Hepatocyte (in vitro differentiated cells): ENCODE results near the gene FGD5. TPM values are rescaled to one million over a fixed set of nuclear protein-coding genes. Genes with fewer than 3 reads are reported as not detected.

Experiments used
- DNase-seq: peaks from one replicate; pipeline ENCODE4 v3.0.0-alpha.2; 2016; ENCODE audit warnings: low spot score
- H2AFZ ChIP-seq: fragments of 200-600 bp; sonication (generic); 2 replicates; pipeline ENCODE4 v1.6.0; 2016; ENCODE audit warnings: antibody characterized with exemption, mild to moderate bottlenecking
- H3K27ac ChIP-seq: fragments of 200-600 bp; sonication (generic); 2 replicates; pipeline ENCODE4 v1.5.1; 2016; ENCODE audit warnings: mild to moderate bottlenecking
- H3K27me3 ChIP-seq: fragments of 200-600 bp; sonication (generic); 2 replicates; pipeline ENCODE4 v1.6.1; 2016
- H3K36me3 ChIP-seq: fragments of 200-600 bp; sonication (generic); replicated peaks from 2 replicates; pipeline ENCODE4 v1.5.1; 2016; ENCODE audit warnings: low read depth; ENCODE audit not compliant: insufficient read depth
- H3K4me1 ChIP-seq: fragments of 200-600 bp; sonication (generic); 2 replicates; pipeline ENCODE4 v1.5.1; 2016; ENCODE audit warnings: mild to moderate bottlenecking, moderate library complexity; ENCODE audit not compliant: insufficient read depth
- H3K4me2 ChIP-seq: fragments of 200-600 bp; sonication (generic); 2 replicates; pipeline ENCODE4 v1.6.0; 2016
- H3K4me3 ChIP-seq: fragments of 200-600 bp; sonication (generic); 2 replicates; pipeline ENCODE4 v1.5.1; 2016; ENCODE audit warnings: mild to moderate bottlenecking
- H3K79me2 ChIP-seq: fragments of 200-600 bp; sonication (generic); 2 replicates; pipeline ENCODE4 v1.6.0; 2017; ENCODE audit warnings: mild to moderate bottlenecking
- H3K9me2 ChIP-seq: fragments of 200-600 bp; sonication (generic); replicated peaks from 2 replicates; pipeline ENCODE4 v1.6.0; 2017; ENCODE audit warnings: mild to moderate bottlenecking; ENCODE audit not compliant: insufficient read depth
- H3K9me3 ChIP-seq: fragments of 200-600 bp; sonication (generic); 2 replicates; pipeline ENCODE4 v1.5.1; 2016; ENCODE audit warnings: low read depth, mild to moderate bottlenecking
- H4K20me1 ChIP-seq: fragments of 200-600 bp; sonication (generic); 2 replicates; pipeline ENCODE4 v1.6.0; 2016; ENCODE audit warnings: mild to moderate bottlenecking; ENCODE audit not compliant: insufficient read depth, poor library complexity, severe bottlenecking
- CTCF ChIP-seq: fragments of 200-600 bp; sonication (generic); IDR thresholded peaks from 2 replicates; pipeline ENCODE4 v1.5.1; 2016; ENCODE audit warnings: antibody characterized with exemption, mild to moderate bottlenecking; ENCODE audit not compliant: poor library complexity
- EZH2 ChIP-seq: fragments of 200-600 bp; sonication (generic); IDR thresholded peaks from 2 replicates; pipeline ENCODE4 v1.6.1; 2016; ENCODE audit warnings: antibody characterized with exemption, mild to moderate bottlenecking, borderline replicate concordance
- EZH2phosphoT487 ChIP-seq: fragments of 200-600 bp; sonication (generic); IDR thresholded peaks from one replicate; pipeline ENCODE4 v1.6.1; 2018; ENCODE audit warnings: antibody characterized with exemption, mild to moderate bottlenecking, low read depth, moderate library complexity; ENCODE audit not compliant: unreplicated experiment, severe bottlenecking
- WGBS: methylation state at CpG from one replicate; pipeline ENCODE4 v1.1.6; 2016; ENCODE audit warnings: low lambda C conversion rate; ENCODE audit errors: missing lambda C conversion rate; 5-methylcytosine and 5-hydroxymethylcytosine counted together
- polyA plus RNA-seq: library from polyadenylated mRNA; unstranded; fragments of >200 nt; fragmentation: Nextera tagmentation; extraction: Ambion mirVana; gene quantifications from 2 replicates; pipeline ENCODE4 v1.2.1, GENCODE V29; 2016
- total RNA-seq: library from RNA; depleted of rRNA; stranded (reverse); fragments of >200 nt; gene quantifications from 2 replicates; pipeline ENCODE4 v1.2.3, GENCODE V29; 2014

The FGD5 gene
- total and polyA plus RNA-seq, 2 experiments from 2014 or later, result 2.9 to 3.3 TPM

GRCh38 chr3:14787630-14788029 lies 31.1 kb upstream of the FGD5 start:
- Histone ChIP-seq H3K27me3 (no peaks in the 10 kb centered on the region), H3K9me2 (no peaks in the 10 kb centered on the region), H3K4me2 (no peak overlapping the region), H3K36me3 (no peaks in the 10 kb centered on the region), H3K4me3 (no peak overlapping the region), H2AFZ (no peak overlapping the region), H3K4me1 (peaks cover 6% of the 10 kb centered on the region), H3K79me2 (no peaks in the 10 kb centered on the region), H3K27ac (no peak overlapping the region), H4K20me1 (no peaks in the 10 kb centered on the region), H3K9me3 (no peaks in the 10 kb centered on the region)
- peak; percentile 48 for DNase-seq
- TF ChIP-seq CTCF (no peak), EZH2phosphoT487 (no peak), EZH2 (no peak)
- 53% methylated on average over 7 of the region's 7 CpGs for WGBS

- H3K9me2 ChIP-seq, result no peaks in the 10 kb centered on the region
- 91% methylated on average over 7 of the region's 7 CpGs for WGBS
- H3K27me3 ChIP-seq, result no peaks in the 10 kb centered on the region
- no peak for DNase-seq
- H2AFZ ChIP-seq, result no peak overlapping the region
- H3K36me3 ChIP-seq, result no peaks in the 10 kb centered on the region
- H3K9me3 ChIP-seq, result no peaks in the 10 kb centered on the region
- no peak overlapping the region for H3K4me3 ChIP-seq
- no peaks in the 10 kb centered on the region for H4K20me1 ChIP-seq
- no peak for TF ChIP-seq EZH2
- H3K4me1 ChIP-seq, result peaks cover under 1% of the 10 kb centered on the region
- no peak overlapping the region for H3K27ac ChIP-seq
- no peak overlapping the region for H3K4me2 ChIP-seq
- H3K79me2 ChIP-seq, result no peaks in the 10 kb centered on the region
These were observed 30.1 kb upstream of the FGD5 start for GRCh38 chr3:14788644-14789043.

GRCh38 chr3:14789221-14789620 lies 29.5 kb upstream of the FGD5 start:
- Histone ChIP-seq H3K36me3 (no peaks in the 10 kb centered on the region), H3K27ac (no peak overlapping the region), H3K4me3 (no peak overlapping the region), H3K27me3 (no peaks in the 10 kb centered on the region), H4K20me1 (no peaks in the 10 kb centered on the region), H3K79me2 (no peaks in the 10 kb centered on the region), H3K9me3 (no peaks in the 10 kb centered on the region), H2AFZ (no peak overlapping the region), H3K4me2 (no peak overlapping the region), H3K9me2 (no peaks in the 10 kb centered on the region), H3K4me1 (no peaks in the 10 kb centered on the region)
- no peak for DNase-seq
- TF ChIP-seq CTCF (no peak), EZH2phosphoT487 (no peak), EZH2 (no peak)
- WGBS, result 82% methylated on average over 5 of the region's 5 CpGs

- no peak for TF ChIP-seq CTCF
- no peak for TF ChIP-seq EZH2phosphoT487
- no peak for TF ChIP-seq EZH2
- no peaks in the 10 kb centered on the region for H3K36me3 ChIP-seq
- H3K4me3 ChIP-seq, result no peak overlapping the region
- H3K27me3 ChIP-seq, result peaks cover 3% of the 10 kb centered on the region
- H4K20me1 ChIP-seq, result no peaks in the 10 kb centered on the region
- no peak for DNase-seq
- H3K79me2 ChIP-seq, result no peaks in the 10 kb centered on the region
- no peak overlapping the region for H2AFZ ChIP-seq
- no peaks in the 10 kb centered on the region for H3K9me2 ChIP-seq
- no peaks in the 10 kb centered on the region for H3K9me3 ChIP-seq
- H3K4me2 ChIP-seq, result no peak overlapping the region
- no peaks in the 10 kb centered on the region for H3K4me1 ChIP-seq
- H3K27ac ChIP-seq, result no peak overlapping the region
- WGBS, result 69% methylated on average over 10 of the region's 10 CpGs
These were observed 29.0 kb upstream of the FGD5 start for GRCh38 chr3:14789640-14790285.
